Liver (tissue), 3 donors: Measurements from ENCODE around the gene ESD.

ENCODE experiments used
- CTCF ChIP-seq: fragments of 150-350 bp; IDR thresholded peaks from 2 replicates; pipeline ENCODE4 v1.5.1; 2017; ENCODE audit warnings: improper control_type of control experiment, low read depth, low read length; ENCODE audit not compliant: missing input control
- FOXA1 ChIP-seq: IDR thresholded peaks from 2 replicates; pipeline ENCODE4 v1.6.1; 2016; ENCODE audit warnings: antibody characterized with exemption
- GABPA ChIP-seq, 2 donors: IDR thresholded peaks in 1 of 2; conservative IDR thresholded peaks in 1 of 2; 2 replicates each; pipeline ENCODE4 v1.6.1; 2016; ENCODE audit warnings: antibody characterized with exemption in 2 of 2, mild to moderate bottlenecking in 1 of 2, moderate library complexity in 1 of 2
- HNF4A ChIP-seq, 2 donors: conservative IDR thresholded peaks; 2 replicates each; pipeline ENCODE4 v1.6.1; 2016; ENCODE audit warnings: antibody characterized with exemption in 2 of 2, mild to moderate bottlenecking in 2 of 2
- HNF4G ChIP-seq: IDR thresholded peaks from 2 replicates; pipeline ENCODE4 v1.6.1; 2016; ENCODE audit warnings: antibody characterized with exemption
- RAD21 ChIP-seq, 2 donors: IDR thresholded peaks; 2 replicates each; pipeline ENCODE4 v1.6.1; 2016; ENCODE audit warnings: antibody characterized with exemption in 2 of 2, mild to moderate bottlenecking in 2 of 2
- RXRA ChIP-seq, 2 donors: IDR thresholded peaks; 2 replicates each; pipeline ENCODE4 v1.6.1; 2017 to 2018; ENCODE audit warnings: antibody characterized with exemption in 2 of 2, mild to moderate bottlenecking in 1 of 2
- SP1 ChIP-seq: IDR thresholded peaks from 2 replicates; pipeline ENCODE4 v1.6.1; 2018; ENCODE audit warnings: antibody characterized with exemption, mild to moderate bottlenecking
- TAF1 ChIP-seq: conservative IDR thresholded peaks from 2 replicates; pipeline ENCODE4 v1.6.1; 2016; ENCODE audit warnings: antibody characterized with exemption, mild to moderate bottlenecking
- TF ChIP-seq, protein P1 (sequence below): IDR thresholded peaks from 2 replicates; pipeline ENCODE4 v1.6.1; 2016; ENCODE audit warnings: antibody characterized with exemption, mild to moderate bottlenecking
- TF ChIP-seq, protein P2 (sequence below): IDR thresholded peaks from 2 replicates; pipeline ENCODE4 v1.6.1; 2016; ENCODE audit warnings: antibody characterized with exemption
- TF ChIP-seq, protein P3 (sequence below): IDR thresholded peaks from 2 replicates; pipeline ENCODE4 v1.6.1; 2016; ENCODE audit warnings: antibody characterized with exemption
- TF ChIP-seq, protein P4 (sequence below): IDR thresholded peaks from 2 replicates; pipeline ENCODE4 v1.6.1; 2016; ENCODE audit warnings: antibody characterized with exemption
- donor health status: healthy.
- donor health status: healthy.

GRCh38 chr13:46747031-46747820 lies 49.7 kb downstream of the ESD start:
- no peak for TF ChIP-seq CTCF
- TF ChIP-seq, protein P1, sequence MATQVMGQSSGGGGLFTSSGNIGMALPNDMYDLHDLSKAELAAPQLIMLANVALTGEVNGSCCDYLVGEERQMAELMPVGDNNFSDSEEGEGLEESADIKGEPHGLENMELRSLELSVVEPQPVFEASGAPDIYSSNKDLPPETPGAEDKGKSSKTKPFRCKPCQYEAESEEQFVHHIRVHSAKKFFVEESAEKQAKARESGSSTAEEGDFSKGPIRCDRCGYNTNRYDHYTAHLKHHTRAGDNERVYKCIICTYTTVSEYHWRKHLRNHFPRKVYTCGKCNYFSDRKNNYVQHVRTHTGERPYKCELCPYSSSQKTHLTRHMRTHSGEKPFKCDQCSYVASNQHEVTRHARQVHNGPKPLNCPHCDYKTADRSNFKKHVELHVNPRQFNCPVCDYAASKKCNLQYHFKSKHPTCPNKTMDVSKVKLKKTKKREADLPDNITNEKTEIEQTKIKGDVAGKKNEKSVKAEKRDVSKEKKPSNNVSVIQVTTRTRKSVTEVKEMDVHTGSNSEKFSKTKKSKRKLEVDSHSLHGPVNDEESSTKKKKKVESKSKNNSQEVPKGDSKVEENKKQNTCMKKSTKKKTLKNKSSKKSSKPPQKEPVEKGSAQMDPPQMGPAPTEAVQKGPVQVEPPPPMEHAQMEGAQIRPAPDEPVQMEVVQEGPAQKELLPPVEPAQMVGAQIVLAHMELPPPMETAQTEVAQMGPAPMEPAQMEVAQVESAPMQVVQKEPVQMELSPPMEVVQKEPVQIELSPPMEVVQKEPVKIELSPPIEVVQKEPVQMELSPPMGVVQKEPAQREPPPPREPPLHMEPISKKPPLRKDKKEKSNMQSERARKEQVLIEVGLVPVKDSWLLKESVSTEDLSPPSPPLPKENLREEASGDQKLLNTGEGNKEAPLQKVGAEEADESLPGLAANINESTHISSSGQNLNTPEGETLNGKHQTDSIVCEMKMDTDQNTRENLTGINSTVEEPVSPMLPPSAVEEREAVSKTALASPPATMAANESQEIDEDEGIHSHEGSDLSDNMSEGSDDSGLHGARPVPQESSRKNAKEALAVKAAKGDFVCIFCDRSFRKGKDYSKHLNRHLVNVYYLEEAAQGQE, result no peak
- no peak for TF ChIP-seq RAD21 (IDR thresholded peaks at IDR 0.05)
- no peak for TF ChIP-seq FOXA1
- TF ChIP-seq, protein P2, sequence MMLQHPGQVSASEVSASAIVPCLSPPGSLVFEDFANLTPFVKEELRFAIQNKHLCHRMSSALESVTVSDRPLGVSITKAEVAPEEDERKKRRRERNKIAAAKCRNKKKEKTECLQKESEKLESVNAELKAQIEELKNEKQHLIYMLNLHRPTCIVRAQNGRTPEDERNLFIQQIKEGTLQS, result no peak
- TF ChIP-seq TAF1, result no peak
- no peak for TF ChIP-seq SP1
- TF ChIP-seq, protein P3, sequence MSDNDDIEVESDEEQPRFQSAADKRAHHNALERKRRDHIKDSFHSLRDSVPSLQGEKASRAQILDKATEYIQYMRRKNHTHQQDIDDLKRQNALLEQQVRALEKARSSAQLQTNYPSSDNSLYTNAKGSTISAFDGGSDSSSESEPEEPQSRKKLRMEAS, result no peak
- no peak for TF ChIP-seq GABPA (IDR thresholded peaks at IDR 0.05 in 1 of 2, conservative IDR thresholded peaks at IDR 0.05 in 1 of 2)
- no peak for TF ChIP-seq RXRA (IDR thresholded peaks at IDR 0.05)
- TF ChIP-seq HNF4G, result no peak
- TF ChIP-seq, protein P4, sequence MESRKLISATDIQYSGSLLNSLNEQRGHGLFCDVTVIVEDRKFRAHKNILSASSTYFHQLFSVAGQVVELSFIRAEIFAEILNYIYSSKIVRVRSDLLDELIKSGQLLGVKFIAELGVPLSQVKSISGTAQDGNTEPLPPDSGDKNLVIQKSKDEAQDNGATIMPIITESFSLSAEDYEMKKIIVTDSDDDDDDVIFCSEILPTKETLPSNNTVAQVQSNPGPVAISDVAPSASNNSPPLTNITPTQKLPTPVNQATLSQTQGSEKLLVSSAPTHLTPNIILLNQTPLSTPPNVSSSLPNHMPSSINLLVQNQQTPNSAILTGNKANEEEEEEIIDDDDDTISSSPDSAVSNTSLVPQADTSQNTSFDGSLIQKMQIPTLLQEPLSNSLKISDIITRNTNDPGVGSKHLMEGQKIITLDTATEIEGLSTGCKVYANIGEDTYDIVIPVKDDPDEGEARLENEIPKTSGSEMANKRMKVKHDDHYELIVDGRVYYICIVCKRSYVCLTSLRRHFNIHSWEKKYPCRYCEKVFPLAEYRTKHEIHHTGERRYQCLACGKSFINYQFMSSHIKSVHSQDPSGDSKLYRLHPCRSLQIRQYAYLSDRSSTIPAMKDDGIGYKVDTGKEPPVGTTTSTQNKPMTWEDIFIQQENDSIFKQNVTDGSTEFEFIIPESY, result no peak
- TF ChIP-seq HNF4A (conservative IDR thresholded peaks at IDR 0.05), result no peak
